HG03571 (cell line): ENCODE results near the gene CCDC81.

Source experiments
- ATAC-seq: cut with Tn5 transposase; IDR thresholded peaks from one replicate; pipeline ENCODE4 v1.9.1; 2021; ENCODE audit not compliant: unreplicated experiment

The CCDC81 gene

GRCh38 chr11:86438685-86439084 lies 64.0 kb downstream of the CCDC81 start:
- no peak for ATAC-seq

- no peak for ATAC-seq
Measured at GRCh38 chr11:86440305-86440716, 65.6 kb downstream of the CCDC81 start.

GRCh38 chr11:86440843-86441242 lies 66.2 kb downstream of the CCDC81 start:
- ATAC-seq, result no peak

- ATAC-seq, result no peak
Measured at GRCh38 chr11:86442420-86442819, 67.7 kb downstream of the CCDC81 start.

GRCh38 chr11:86442827-86443226 lies 68.1 kb downstream of the CCDC81 start:
- no peak for ATAC-seq

GRCh38 chr11:86443415-86443814 lies 68.7 kb downstream of the CCDC81 start:
- no peak for ATAC-seq

GRCh38 chr11:86444981-86445380 lies 70.3 kb downstream of the CCDC81 start:
- ATAC-seq, result no peak

GRCh38 chr11:86446163-86446923 lies 71.7 kb downstream of the CCDC81 start:
- ATAC-seq, result no peak

- no peak for ATAC-seq
Measured at GRCh38 chr11:86446924-86447285, 72.2 kb downstream of the CCDC81 start.

- no peak for ATAC-seq
Measured at GRCh38 chr11:86447763-86448480, 73.2 kb downstream of the CCDC81 start.

GRCh38 chr11:86449993-86450629 lies 75.4 kb downstream of the CCDC81 start:
- ATAC-seq, result no peak

GRCh38 chr11:86453290-86454030 lies 78.8 kb downstream of the CCDC81 start:
- ATAC-seq, result no peak

GRCh38 chr11:86456075-86456939 lies 81.6 kb downstream of the CCDC81 start:
- peak; percentile 63 for ATAC-seq

GRCh38 chr11:86458294-86459001 lies 83.8 kb downstream of the CCDC81 start:
- no peak for ATAC-seq

GRCh38 chr11:86459002-86459385 lies 84.3 kb downstream of the CCDC81 start:
- no peak for ATAC-seq

GRCh38 chr11:86459682-86460460 lies 85.2 kb downstream of the CCDC81 start:
- ATAC-seq, result no peak

GRCh38 chr11:86460461-86461385 lies 86.0 kb downstream of the CCDC81 start:
- no peak for ATAC-seq

GRCh38 chr11:86461892-86462291 lies 87.2 kb downstream of the CCDC81 start:
- no peak for ATAC-seq
